GM19397 (cell line): ENCODE results near the gene TSKU.
"Not testable (repeated sequence)": the region's sequence is repeated elsewhere in the genome, so short reads cannot be mapped to it uniquely, and the experiment has no call there.

Experiments
- ATAC-seq: cut with Tn5 transposase; IDR thresholded peaks from one replicate; pipeline ENCODE4 v1.9.1; 2021; ENCODE audit warnings: mild to moderate bottlenecking, moderate library complexity; ENCODE audit not compliant: unreplicated experiment

Gene TSKU

GRCh38 chr11:76822406-76822805 is 39.2 kb downstream of the TSKU start:
- no peak for ATAC-seq

GRCh38 chr11:76823481-76824028 is 40.4 kb downstream of the TSKU start:
- no peak for ATAC-seq

- ATAC-seq, result no peak
Measured at GRCh38 chr11:76824083-76824939, 41.2 kb downstream of the TSKU start.

DNA sequence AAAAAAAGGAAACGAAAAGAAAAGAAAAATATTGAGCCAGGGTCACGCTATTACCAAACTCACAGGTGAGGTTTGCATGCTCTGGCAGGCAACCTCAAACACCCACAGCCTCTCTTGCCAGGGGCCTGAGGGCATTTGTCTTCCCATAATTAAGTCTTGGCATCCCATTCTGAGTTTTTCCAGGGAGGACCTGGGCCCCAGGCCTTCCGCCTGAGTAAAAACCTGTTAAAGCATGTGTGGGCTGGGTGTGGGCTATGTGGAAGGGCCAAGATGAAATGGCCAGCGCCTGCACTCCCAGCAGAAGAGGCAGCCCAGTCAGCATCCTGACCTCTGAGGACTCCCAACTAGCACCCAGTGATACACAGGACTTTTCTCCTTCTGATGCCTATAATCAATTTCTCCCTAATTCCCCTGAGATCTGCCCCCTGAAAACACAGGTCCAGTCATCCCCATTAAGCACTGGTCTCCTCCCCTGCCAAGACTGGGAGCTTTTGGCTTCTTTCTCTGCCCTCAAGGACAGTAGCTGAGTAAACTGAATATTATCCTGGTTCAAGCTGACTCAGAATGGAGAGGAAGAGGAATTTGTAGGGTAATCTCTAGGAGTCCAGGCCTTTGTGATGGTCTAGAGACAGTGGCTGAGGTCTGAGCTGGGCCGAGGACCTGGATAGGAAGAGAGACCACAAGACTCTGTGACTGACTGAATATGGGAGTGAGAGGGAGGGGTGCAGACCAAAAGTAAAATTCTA is 42.0 kb downstream of the TSKU start:
- ATAC-seq, result no peak

GRCh38 chr11:76825726-76826396 is 42.7 kb downstream of the TSKU start:
- no peak for ATAC-seq

GRCh38 chr11:76826508-76826907 is 43.4 kb downstream of the TSKU start:
- not testable (repeated sequence) for ATAC-seq

GRCh38 chr11:76827005-76827404 is 43.8 kb downstream of the TSKU start:
- ATAC-seq, result not testable (repeated sequence)

DNA sequence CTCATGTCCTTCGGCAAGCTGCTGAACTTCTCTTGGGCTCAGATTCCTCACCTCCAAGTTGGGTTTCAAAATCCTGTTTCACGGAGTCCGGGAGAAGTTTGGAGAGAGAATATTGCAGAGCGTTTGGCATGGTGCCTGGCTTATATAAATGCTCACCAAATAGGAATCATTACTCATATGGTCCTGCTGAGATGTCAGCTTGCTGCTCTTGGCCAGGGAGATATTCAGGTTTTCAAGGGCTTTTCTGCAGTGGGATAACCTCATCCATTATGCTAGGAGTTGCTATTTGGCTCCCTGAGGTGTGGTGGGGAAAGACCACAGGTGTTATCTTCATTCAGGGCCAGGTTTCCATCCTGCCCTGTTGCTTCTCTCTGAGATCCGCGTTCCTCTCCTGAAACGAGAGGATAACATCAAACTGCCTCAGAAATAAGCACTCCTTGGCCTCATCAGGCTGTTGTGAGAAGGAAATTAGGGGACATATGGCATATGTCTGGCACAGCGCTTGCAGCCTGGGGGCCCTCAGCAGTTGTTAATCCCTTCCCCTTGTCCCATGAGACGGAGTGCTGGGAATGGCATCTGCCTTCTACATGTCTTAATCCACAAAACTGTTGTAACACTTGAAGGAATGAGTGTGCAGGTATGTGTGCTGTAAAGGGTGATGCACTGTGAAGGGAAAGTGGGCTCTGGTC is 47.6 kb downstream of the TSKU start:
- no peak for ATAC-seq

GRCh38 chr11:76831686-76832310 is 48.6 kb downstream of the TSKU start:
- no peak for ATAC-seq

DNA sequence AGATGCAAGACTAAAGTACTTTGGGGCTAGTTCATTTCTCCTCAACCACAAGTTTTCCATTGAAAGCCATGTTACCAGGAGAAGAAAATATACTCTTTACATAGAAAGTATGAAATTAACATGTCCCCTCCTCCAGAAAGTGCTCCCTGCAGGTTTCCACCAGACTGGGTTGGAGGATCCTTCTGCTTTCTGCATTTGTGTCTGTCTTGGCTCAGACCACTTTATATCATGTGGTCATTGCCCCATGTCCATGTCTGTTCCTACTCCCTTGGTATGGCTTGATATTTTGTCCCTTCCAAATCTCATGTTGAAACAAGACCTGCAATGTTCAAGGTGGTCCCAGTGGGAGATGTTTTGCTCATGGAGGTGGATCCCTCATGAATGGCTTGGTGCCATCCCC is 49.2 kb downstream of the TSKU start:
- no peak for ATAC-seq

GRCh38 chr11:76834151-76834550 is 51.0 kb downstream of the TSKU start:
- no peak for ATAC-seq

DNA sequence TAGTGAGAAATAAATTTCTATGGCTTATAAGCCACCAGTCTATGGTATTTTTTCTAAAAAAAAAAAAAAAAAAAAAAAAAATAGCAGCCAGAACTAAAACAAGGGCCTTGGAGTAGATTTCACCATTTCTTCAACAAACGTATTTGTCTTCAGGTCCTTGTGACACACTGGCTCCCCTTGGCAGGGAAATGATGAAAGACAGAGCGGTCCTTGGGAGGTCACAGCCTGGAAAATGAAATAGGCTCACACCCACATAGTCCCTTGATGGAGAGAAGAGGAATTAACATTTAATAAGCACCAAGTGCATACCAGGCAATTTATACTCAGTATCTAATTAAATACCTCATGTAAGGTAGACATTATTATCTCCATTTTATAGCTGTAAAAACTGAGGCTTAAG is 51.9 kb downstream of the TSKU start:
- no peak for ATAC-seq

GRCh38 chr11:76835928-76836612 is 52.9 kb downstream of the TSKU start:
- ATAC-seq, result no peak

GRCh38 chr11:76836613-76837291 is 53.6 kb downstream of the TSKU start:
- no peak for ATAC-seq

- ATAC-seq, result no peak
Measured at GRCh38 chr11:76837696-76838677, 54.8 kb downstream of the TSKU start.

- ATAC-seq, result no peak
Measured at GRCh38 chr11:76838678-76839068, 55.5 kb downstream of the TSKU start.

DNA sequence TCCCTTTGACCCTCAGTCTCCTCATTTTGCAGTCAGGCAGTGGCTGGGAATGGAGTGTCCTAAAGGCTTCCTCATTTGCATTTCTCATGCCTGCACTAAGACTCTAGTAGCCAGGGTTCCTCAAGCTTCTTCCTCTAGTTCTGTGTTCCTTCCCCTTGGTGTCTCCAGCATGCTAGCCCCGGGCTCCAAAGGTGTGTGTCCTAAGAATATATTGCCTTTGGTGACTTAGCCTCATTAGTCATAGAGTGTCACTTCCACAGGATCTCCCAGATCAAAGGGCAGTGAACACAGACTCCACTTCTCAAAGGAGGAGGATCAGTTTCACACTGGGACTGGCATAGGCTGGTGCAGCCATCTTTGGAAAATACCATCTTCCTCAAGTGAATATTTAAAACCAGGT is 56.2 kb downstream of the TSKU start:
- no peak for ATAC-seq

DNA sequence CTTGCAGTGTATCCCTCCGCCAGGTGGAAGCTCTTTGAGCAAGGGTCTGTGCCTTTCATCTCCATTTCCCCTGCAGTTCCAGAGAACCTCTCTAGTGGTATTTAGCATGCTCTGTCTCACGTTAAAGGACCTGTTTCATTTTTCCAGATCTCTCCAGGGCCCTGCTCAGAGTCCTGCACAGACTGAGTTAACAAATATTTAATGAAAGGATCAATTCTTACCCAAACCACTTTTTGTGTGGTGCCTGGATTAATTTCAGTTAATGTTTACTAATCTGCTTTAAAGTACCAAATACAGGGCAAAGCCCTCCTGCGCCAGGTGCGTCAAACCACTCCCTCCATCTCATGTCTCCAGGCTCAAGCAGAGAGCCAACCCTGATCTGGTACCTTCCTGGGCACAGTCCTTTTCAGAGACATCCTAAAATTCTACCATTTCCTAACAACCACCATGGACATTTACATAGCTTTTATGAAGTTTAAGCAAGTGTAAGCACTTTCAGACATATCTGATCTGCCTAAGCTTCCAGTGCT is 58.8 kb downstream of the TSKU start:
- ATAC-seq, result no peak
